T-helper 1 cell treated with Interleukin-12 subunit alpha and Interleukin-12 subunit beta and Interleukin-4 antibody, amounts not matched to agents 30 μg/mL and 1 μg/mL, for 36 hours (primary cell): Measurements from ENCODE around the gene ATP2A2.
"Not testable (repeated sequence)": the region's sequence is repeated elsewhere in the genome, so short reads cannot be mapped to it uniquely, and the experiment has no call there.

Experiments used
- H3K27ac Mint-ChIP-seq: one replicate; pipeline ENCODE4 v1.8.0; 2021; ENCODE audit warnings: mild to moderate bottlenecking, mixed read lengths
- H3K27me3 Mint-ChIP-seq: one replicate; pipeline ENCODE4 v1.8.0; 2021; ENCODE audit warnings: low read depth, mixed read lengths
- H3K36me3 Mint-ChIP-seq: one replicate; pipeline ENCODE4 v1.8.0; 2021; ENCODE audit warnings: low read depth, mixed read lengths
- H3K4me1 Mint-ChIP-seq: one replicate; pipeline ENCODE4 v1.8.0; 2021; ENCODE audit warnings: low read depth, mixed read lengths
- H3K4me3 Mint-ChIP-seq: one replicate; pipeline ENCODE4 v1.8.0; 2021; ENCODE audit warnings: mild to moderate bottlenecking, moderate library complexity, mixed read lengths
- H3K9me3 Mint-ChIP-seq: one replicate; pipeline ENCODE4 v1.8.0; 2021; ENCODE audit warnings: mixed read lengths

ATP2A2 gene

DNA sequence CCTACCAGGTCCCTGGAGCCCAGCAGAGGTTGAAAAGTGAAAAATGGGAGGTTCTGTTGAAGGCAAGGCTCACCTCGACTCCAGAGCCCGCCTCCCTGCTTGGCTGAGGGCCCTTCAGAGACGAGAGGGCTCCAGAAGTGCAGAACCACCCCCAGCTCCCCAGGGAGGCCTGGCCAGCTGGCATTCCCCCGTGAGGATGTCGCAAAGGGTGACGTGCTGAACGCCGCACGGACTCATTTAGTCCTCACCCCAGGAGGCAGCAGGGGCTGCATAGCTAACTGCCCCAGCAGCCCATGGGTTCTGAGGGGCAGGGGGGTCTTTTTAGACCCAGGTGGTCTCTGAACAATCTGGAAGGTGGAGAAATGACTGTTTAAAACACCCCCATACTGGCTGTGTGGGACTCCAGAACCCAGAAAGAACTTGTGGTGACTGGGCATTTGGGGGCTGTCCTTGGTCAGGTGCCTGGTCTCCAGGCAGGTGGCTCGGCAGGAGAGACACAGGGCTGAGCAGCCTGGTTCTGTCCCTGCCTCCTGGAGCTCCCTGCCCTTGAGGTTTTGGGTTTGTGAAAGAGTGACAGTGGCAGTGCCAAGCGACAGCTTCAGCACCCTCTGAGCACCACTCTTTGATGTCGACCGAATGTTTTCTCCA is 90.5 kb downstream of the ATP2A2 start:
- no peak overlapping the region for H3K4me3 Mint-ChIP-seq
- H3K36me3 Mint-ChIP-seq, result peaks cover 23% of the 10 kb centered on the region
- H3K27me3 Mint-ChIP-seq, result no peaks in the 10 kb centered on the region
- H3K9me3 Mint-ChIP-seq, result no peaks in the 10 kb centered on the region
- no peak overlapping the region for H3K27ac Mint-ChIP-seq
- H3K4me1 Mint-ChIP-seq, result no peaks in the 10 kb centered on the region

- no peaks in the 10 kb centered on the region for H3K9me3 Mint-ChIP-seq
- no peak overlapping the region for H3K27ac Mint-ChIP-seq
- H3K4me1 Mint-ChIP-seq, result no peaks in the 10 kb centered on the region
- H3K4me3 Mint-ChIP-seq, result no peak overlapping the region
- peaks cover 23% of the 10 kb centered on the region for H3K36me3 Mint-ChIP-seq
- no peaks in the 10 kb centered on the region for H3K27me3 Mint-ChIP-seq
These were observed 91.0 kb downstream of the ATP2A2 start for GRCh38 chr12:110372056-110372425.

GRCh38 chr12:110373025-110373424 is 92.0 kb downstream of the ATP2A2 start:
- Mint-ChIP-seq H3K27ac (no peak overlapping the region), H3K36me3 (peaks cover 30% of the 10 kb centered on the region), H3K9me3 (no peaks in the 10 kb centered on the region), H3K4me3 (no peak overlapping the region), H3K4me1 (no peaks in the 10 kb centered on the region), H3K27me3 (no peaks in the 10 kb centered on the region)

DNA sequence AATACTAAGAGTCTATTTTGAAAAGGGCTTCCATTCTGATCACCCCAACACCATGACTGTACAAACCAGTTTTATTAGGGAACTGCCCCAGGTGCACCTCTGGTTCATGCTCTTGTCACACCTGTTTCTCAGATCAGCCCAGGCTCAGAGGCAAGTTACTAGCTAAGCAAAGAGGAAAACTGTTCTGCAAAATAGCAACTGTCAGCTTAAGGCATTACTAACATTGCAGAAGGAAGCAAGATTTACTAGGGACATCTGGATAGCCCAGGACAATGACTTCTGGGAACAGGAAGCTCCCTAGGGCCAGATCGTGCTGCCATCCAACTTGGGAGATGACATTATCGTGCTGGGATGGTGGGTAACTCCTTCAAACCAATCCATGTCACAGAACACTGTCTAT is 92.4 kb downstream of the ATP2A2 start:
- H3K9me3 Mint-ChIP-seq, result no peaks in the 10 kb centered on the region
- H3K27ac Mint-ChIP-seq, result no peak overlapping the region
- no peak overlapping the region for H3K4me3 Mint-ChIP-seq
- peaks cover 32% of the 10 kb centered on the region for H3K36me3 Mint-ChIP-seq
- H3K27me3 Mint-ChIP-seq, result no peaks in the 10 kb centered on the region
- no peaks in the 10 kb centered on the region for H3K4me1 Mint-ChIP-seq

DNA sequence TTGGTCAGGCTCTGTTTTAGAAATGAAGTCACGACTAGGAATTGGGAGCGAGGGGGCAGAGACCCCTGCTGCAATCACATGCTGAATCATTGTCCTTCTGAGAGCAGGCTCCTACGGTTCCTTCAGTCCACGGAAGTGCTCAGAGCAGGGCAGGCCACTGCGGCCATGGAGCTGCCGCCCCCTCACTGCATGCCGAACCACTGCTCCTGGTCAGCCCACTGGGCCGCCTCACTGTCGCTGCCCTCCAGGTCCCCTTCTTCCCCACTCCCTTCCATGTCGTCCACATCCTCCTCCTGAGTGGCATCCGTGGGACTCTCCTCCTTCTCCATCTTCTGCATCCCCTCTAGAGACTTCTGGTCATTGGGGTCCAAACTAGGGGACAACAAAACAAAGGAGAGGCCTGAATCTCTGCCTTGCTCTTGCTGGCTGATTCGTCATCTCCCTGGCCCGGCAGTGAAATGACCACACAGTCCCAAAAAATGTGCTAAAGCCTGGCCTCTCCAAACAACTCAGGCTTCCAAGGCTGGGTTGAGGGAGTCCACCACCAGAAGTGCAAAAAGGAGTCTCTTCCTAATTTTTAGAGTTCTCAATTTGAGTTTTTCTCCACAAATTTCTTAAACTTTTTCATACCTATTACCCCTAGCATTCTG is 93.0 kb downstream of the ATP2A2 start:
- no peak overlapping the region for H3K27ac Mint-ChIP-seq
- no peaks in the 10 kb centered on the region for H3K27me3 Mint-ChIP-seq
- no peak overlapping the region for H3K4me3 Mint-ChIP-seq
- peaks cover 35% of the 10 kb centered on the region for H3K36me3 Mint-ChIP-seq
- H3K9me3 Mint-ChIP-seq, result no peaks in the 10 kb centered on the region
- no peaks in the 10 kb centered on the region for H3K4me1 Mint-ChIP-seq

DNA sequence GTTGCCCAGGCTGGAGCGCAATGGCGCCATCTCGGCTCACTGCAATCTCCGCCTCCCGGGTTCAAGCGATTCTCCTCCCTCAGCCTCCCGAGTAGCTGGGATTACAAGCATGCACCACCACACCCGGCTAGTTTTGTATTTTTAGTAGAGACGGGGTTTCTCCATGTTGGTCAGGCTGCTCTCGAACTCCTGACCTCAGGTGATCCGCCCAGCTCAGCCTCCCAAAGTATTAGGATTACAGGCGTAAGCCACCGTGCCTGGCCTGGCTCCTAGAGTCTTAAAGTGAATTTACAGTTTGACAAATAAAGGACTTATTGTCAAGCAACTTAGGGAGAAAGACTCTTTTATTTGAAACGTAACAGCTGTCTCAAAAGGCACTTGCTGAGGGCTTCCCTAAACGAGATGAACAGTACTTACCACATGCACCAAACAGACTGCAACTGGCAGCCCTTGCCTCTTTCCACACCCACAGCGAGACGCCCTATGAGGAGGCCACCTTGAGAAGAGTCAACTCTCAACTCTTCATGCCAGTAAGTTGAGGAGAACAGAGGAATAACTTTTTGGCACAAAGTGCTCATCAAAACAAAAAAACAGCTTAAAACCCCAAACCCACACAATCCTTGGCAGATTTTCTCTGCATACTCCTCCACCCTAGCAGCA is 97.2 kb downstream of the ATP2A2 start:
- not testable (repeated sequence) for H3K4me3 Mint-ChIP-seq, H3K27me3 Mint-ChIP-seq, H3K27ac Mint-ChIP-seq, H3K9me3 Mint-ChIP-seq, H3K4me1 Mint-ChIP-seq
- peaks cover 49% of the 10 kb centered on the region for H3K36me3 Mint-ChIP-seq

GRCh38 chr12:110379197-110379596 is 98.2 kb downstream of the ATP2A2 start:
- Mint-ChIP-seq H3K36me3 (peaks cover 47% of the 10 kb centered on the region), H3K27me3 (no peaks in the 10 kb centered on the region), H3K4me1 (peaks cover 4% of the 10 kb centered on the region), H3K9me3 (no peaks in the 10 kb centered on the region), H3K27ac (no peak overlapping the region), H3K4me3 (no peak overlapping the region)

DNA sequence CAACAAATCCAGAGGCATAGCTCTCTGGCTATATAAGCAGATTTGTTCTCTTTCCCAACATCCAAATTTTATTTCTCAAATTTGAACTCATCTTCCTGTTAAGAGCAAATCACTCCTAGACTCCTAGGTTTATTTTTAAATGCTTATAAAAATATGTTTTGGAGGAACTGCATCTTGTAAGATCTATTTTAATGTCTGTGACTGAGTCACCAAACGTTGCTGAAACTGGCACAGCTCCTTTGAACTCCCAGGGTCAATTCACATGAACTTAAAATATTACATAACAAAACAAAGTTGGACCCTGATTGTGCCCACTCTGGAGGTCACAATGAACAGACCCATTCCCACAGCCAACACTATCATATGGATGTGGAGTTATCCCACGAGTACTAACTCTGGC is 98.6 kb downstream of the ATP2A2 start:
- Mint-ChIP-seq H3K36me3 (peaks cover 42% of the 10 kb centered on the region), H3K27ac (no peak overlapping the region), H3K4me1 (peaks cover 4% of the 10 kb centered on the region), H3K4me3 (no peak overlapping the region), H3K9me3 (no peaks in the 10 kb centered on the region), H3K27me3 (no peaks in the 10 kb centered on the region)

- H3K27me3 Mint-ChIP-seq, result no peaks in the 10 kb centered on the region
- peaks cover 40% of the 10 kb centered on the region for H3K36me3 Mint-ChIP-seq
- H3K9me3 Mint-ChIP-seq, result no peaks in the 10 kb centered on the region
- H3K4me1 Mint-ChIP-seq, result peaks cover 6% of the 10 kb centered on the region
- no peak overlapping the region for H3K27ac Mint-ChIP-seq
- H3K4me3 Mint-ChIP-seq, result no peak overlapping the region
These were observed 101.6 kb downstream of the ATP2A2 start for GRCh38 chr12:110382683-110383082.
